GM12865 (cell line): ENCODE data around the gene ST6GALNAC3.

Experiments used
- DNase-seq: peaks from one replicate; pipeline ENCODE4 v3.0.0; 2010; ENCODE audit warnings: low read depth
- H3K4me3 ChIP-seq: 2 replicates; pipeline ENCODE4 v1.5.1; 2011; ENCODE audit warnings: mild to moderate bottlenecking, low read depth, low read length, control low read depth
- CTCF ChIP-seq: IDR thresholded peaks from 2 replicates; pipeline ENCODE4 v1.5.1; 2011; ENCODE audit warnings: low read length, control low read depth, low read depth, inconsistent platforms; ENCODE audit not compliant: insufficient read depth; ENCODE audit errors: missing control alignments

The ST6GALNAC3 gene

GRCh38 chr1:76074321-76075187 lies at the start of gene ST6GALNAC3:
TSS of gene ST6GALNAC3 (plus strand) at chr1:76074746.
- peak within 1 kb of the TSS; percentile 40 for H3K4me3 ChIP-seq
- no peak for TF ChIP-seq CTCF
- DNase-seq: peak; percentile 51

GRCh38 chr1:76027341-76027740 lies 47.2 kb upstream of the ST6GALNAC3 start:
- no peak for DNase-seq
- TF ChIP-seq CTCF: no peak
- no peak overlapping the region for H3K4me3 ChIP-seq

GRCh38 chr1:76029331-76029730 lies 45.2 kb upstream of the ST6GALNAC3 start:
- no peak for TF ChIP-seq CTCF
- no peak for DNase-seq
- H3K4me3 ChIP-seq: no peak overlapping the region

GRCh38 chr1:76031496-76031895 lies 43.0 kb upstream of the ST6GALNAC3 start:
- no peak for DNase-seq
- H3K4me3 ChIP-seq: no peak overlapping the region
- TF ChIP-seq CTCF: no peak

GRCh38 chr1:76033800-76034475 lies 40.6 kb upstream of the ST6GALNAC3 start:
- H3K4me3 ChIP-seq: no peak overlapping the region
- TF ChIP-seq CTCF: no peak
- DNase-seq: no peak

GRCh38 chr1:76035053-76035452 lies 39.5 kb upstream of the ST6GALNAC3 start:
- DNase-seq: no peak
- peak; percentile 6 for TF ChIP-seq CTCF
- no peak overlapping the region for H3K4me3 ChIP-seq

GRCh38 chr1:76037324-76037723 lies 37.2 kb upstream of the ST6GALNAC3 start:
- H3K4me3 ChIP-seq: no peak overlapping the region
- DNase-seq: no peak
- no peak for TF ChIP-seq CTCF
